Measurements from ENCODE around the gene AMIGO3.
A peak's percentile ranks its signal among the peaks of the same experiment; 100 is the strongest.

The AMIGO3 gene

DNA sequence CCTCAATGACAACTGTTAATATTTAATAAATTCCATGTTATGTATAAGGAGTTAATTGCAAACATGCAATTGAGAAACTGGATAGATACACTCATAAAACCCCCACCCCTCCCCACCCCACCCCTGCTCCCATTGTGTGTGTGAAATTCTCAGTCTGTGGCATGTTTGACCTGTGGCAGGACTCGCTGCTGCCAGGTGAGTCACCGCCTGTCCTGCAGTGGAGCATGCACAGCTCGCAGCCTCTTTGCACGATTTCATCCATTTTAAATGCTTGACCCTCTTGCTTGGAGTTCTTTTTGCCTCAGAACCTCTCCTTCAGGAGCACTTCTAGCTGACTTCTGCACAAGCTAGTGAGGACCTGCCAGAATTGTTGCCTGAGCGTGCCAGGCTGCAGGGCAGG is 50.6 kb downstream of the AMIGO3 start:
- DNase-seq (ENCODE audit: low spot score), result peak; percentile 54

DNA sequence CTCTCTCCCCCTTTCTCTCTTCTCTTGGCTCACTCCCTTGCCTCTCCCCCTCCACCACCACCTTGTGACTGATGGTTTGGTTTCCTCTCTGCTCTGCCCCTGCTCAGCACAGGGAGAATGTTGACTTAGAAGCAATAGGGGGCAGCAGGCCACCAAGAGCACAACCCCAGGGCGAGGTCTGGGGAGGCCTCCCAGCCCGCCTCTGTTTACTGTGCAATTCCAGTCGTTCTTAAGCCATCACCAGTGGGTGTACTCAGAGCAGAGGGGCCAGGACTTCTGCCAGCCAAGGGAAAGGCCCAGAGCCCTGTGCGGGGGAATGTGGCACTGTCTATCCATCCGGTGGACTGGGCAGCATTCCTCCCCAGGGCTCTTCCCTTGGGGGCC is 51.1 kb downstream of the AMIGO3 start:
- DNase-seq (ENCODE audit: low spot score), result peak; percentile 25

DNA sequence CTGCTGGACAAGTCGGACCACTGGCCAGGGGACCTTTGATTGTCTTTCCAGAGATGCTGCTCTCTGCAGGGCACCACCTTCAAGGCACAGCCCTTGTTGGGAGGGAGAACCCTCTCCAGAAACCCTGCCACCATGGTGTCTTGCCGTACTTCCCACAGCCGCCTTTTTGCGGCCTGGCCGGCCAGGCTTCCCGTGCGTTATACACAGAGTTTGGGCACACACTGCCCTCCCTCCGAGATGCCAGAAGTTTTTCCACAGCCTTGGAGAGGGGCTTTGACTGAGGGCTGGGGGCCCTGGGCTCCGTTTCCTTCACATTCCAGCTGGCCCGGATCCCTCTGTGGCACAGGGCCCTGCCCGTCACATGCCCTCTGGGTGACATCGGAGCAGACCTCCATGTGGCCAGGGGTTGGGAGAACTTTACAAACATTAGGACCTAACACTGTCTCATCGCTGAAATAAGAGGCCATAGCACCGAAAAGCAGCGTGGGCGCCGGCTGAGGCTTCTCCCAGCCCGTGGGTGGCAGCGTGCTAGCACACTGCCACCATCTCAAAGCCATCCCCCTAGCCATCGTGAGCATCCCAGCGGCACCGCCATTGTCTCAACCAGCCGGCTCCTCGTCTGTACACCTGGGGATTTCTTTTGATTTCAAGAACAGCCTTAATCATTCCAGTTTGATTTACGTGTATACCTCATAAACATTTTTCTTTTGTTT is 51.6 kb downstream of the AMIGO3 start:
- DNase-seq (ENCODE audit: low spot score), result no peak

Data from SW480 (cell line).